Stimulated activated naive B cell treated with anti-CD40 and anti-IgM and Interleukin-4, amounts not matched to agents 10 μg/mL and 1 μg/mL and 100 μg/mL, for 72 hours (primary cell): ENCODE data around the gene UMAD1.

Experiments
- ATAC-seq, 2 donors: fragments of 150-1000 bp; cut with Tn5 transposase; replicated peaks; 2 replicates each; pipeline ENCODE4 v1.10.0; 2021; ENCODE audit warnings: moderate library complexity in 1 of 2
- DNase-seq: peaks from one replicate; pipeline ENCODE4 v3.0.0; 2021
- H3K27ac Mint-ChIP-seq: one replicate; pipeline ENCODE4 v1.8.0; 2022; ENCODE audit warnings: mild to moderate bottlenecking, mixed read lengths
- H3K27me3 Mint-ChIP-seq, 2 donors: one replicate each; pipeline ENCODE4 v1.8.0; 2022; ENCODE audit warnings: mixed read lengths in 2 of 2
- H3K36me3 Mint-ChIP-seq, 2 donors: one replicate each; pipeline ENCODE4 v1.8.0; 2022; ENCODE audit warnings: mixed read lengths in 2 of 2, mild to moderate bottlenecking in 1 of 2
- H3K4me1 Mint-ChIP-seq, 2 donors: one replicate each; pipeline ENCODE4 v1.8.0; 2022; ENCODE audit warnings: mixed read lengths in 2 of 2, mild to moderate bottlenecking in 1 of 2
- H3K4me3 Mint-ChIP-seq, 2 donors: one replicate each; pipeline ENCODE4 v1.8.0; 2022; ENCODE audit warnings: mild to moderate bottlenecking in 2 of 2, mixed read lengths in 2 of 2, moderate library complexity in 1 of 2
- H3K9me3 Mint-ChIP-seq, 2 donors: one replicate each; pipeline ENCODE4 v1.8.0; 2022; ENCODE audit warnings: mixed read lengths in 2 of 2, mild to moderate bottlenecking in 1 of 2

UMAD1 gene

DNA sequence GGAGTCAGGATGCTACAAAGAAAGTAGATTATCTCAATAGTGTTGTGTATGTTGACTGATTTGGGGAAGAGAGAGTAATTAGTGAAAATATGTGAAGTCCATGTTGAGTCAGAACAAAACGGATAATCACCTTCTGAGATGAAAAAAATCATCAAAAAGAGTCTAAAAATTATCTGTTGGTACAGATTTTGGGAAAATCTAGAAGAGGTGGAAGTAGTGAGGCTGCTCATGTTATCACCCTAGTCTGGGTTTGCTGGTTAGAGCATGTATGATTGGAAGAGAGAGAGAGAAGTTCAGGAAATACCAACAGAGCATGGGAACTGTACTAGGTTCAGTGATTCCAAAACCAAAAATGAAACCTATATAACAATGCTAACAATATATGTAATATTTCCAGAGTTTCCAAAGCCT lies 65.6 kb downstream of the UMAD1 start:
- Mint-ChIP-seq H3K4me1 (peaks cover 21 to 54% of the 10 kb centered on the region in 2 donors), H3K9me3 (peaks cover 0 to 4% of the 10 kb centered on the region in 2 donors), H3K36me3 (peaks cover 5 to 9% of the 10 kb centered on the region in 2 donors), H3K27ac (peak overlapping the region; percentile 75), H3K4me3 (peak overlapping the region in 1 of 2 donors; percentile 68), H3K27me3 (no peaks in the 10 kb centered on the region)
- DNase-seq (no peak), ATAC-seq (peak; percentile 75 to 78)

DNA sequence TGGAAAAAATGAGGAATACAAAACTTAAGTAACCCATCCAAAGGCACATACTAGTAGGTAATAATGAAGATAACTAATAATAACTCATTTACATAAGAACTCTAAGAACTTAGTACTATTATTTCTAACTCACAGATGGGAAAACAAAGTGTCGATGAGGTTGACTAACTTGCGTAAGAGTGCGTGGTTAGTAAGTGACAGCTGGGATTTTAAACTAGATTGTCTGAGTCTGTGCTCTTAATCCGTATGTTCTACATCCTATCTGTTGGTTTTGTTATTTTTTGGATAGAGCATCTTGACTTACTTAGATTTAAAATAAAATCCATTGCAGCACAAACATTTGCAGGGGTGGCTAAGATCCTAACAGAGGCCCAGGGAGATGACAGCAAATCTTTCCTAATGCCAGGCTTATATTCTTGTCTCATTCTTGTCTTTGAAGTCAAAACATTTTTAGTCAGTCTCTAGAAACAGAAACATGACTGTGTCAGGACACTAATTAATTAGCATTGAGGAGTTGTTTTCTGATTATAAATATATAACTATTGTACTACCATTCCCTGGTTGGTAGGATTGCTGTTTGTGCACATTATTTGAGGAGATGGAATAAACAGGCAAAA lies 66.1 kb downstream of the UMAD1 start:
- peaks cover 5 to 9% of the 10 kb centered on the region in 2 donors for H3K36me3 Mint-ChIP-seq
- DNase-seq = no peak
- no peak overlapping the region for H3K27ac Mint-ChIP-seq
- H3K4me1 Mint-ChIP-seq = peaks cover 18 to 48% of the 10 kb centered on the region in 2 donors
- peaks cover 0 to 4% of the 10 kb centered on the region in 2 donors for H3K9me3 Mint-ChIP-seq
- ATAC-seq = no peak
- H3K27me3 Mint-ChIP-seq = no peaks in the 10 kb centered on the region
- no peak overlapping the region for H3K4me3 Mint-ChIP-seq

DNA sequence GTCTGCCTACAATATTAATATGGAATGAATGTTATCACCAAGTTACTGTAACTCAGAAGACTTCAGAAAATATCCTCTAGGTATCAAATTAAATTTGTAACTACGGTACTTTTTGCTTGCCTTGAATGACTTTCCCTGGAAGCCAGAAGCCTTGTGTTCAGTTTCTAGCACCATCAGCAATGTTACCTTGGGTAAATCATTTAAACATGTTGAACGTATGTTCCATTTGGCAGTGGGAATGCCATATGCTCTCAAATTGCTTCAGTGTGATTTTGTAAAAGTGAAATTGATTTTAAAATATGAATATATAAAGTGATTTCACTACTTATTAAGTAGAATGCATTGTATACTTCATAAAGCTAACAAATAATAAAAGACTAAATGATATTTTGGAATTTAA lies 66.7 kb downstream of the UMAD1 start:
- Mint-ChIP-seq H3K4me3 (no peak overlapping the region), H3K27ac (no peak overlapping the region), H3K9me3 (peaks cover 0 to 4% of the 10 kb centered on the region in 2 donors), H3K27me3 (no peaks in the 10 kb centered on the region), H3K4me1 (peaks cover 15 to 44% of the 10 kb centered on the region in 2 donors), H3K36me3 (peaks cover 5 to 9% of the 10 kb centered on the region in 2 donors)
- DNase-seq (no peak), ATAC-seq (no peak)

DNA sequence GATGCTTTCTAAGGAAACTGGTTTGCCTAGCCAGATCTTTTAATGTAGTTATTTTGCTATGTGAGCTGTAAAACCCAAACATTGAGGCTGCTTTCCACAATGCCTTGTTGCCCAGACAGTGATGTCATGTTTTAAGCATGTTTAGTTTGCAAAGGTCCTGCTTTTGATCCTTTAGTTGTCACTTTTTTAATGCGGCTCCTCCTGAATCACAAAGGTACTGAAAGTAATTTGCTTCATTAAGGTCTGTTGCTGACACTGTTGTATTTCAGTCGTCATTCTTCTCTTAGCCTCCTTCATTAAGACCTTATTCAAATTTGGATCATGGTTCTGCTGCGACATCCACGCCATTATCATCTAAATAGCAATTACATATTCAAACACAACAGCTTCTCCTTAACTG lies 67.3 kb downstream of the UMAD1 start:
- H3K4me3 Mint-ChIP-seq = no peak overlapping the region
- DNase-seq = no peak
- H3K9me3 Mint-ChIP-seq = peaks cover 0 to 4% of the 10 kb centered on the region in 2 donors
- H3K27ac Mint-ChIP-seq = no peak overlapping the region
- H3K27me3 Mint-ChIP-seq = no peaks in the 10 kb centered on the region
- peaks cover 15 to 42% of the 10 kb centered on the region in 2 donors for H3K4me1 Mint-ChIP-seq
- peaks cover 5 to 9% of the 10 kb centered on the region in 2 donors for H3K36me3 Mint-ChIP-seq
- no peak for ATAC-seq

DNA sequence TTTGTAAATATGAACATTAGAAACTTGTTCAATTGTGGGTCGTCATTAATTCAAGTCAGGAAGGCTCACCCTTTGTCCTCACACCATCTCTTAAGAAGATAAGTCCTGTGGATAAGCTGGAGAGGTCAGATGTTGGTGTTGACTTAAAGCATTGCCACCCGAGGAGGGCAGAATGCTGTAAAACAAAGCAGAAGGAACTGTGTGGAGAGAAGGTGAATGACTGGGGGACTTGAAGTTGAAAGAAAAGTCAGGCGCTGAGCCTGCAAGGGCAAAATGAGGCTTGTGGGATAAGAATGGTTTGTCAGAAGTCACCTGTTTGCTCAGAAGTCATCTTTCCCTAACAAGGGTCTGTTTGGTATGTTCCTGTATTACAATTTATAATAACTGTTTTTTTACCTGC lies 68.7 kb downstream of the UMAD1 start:
- H3K27ac Mint-ChIP-seq = no peak overlapping the region
- no peaks in the 10 kb centered on the region for H3K9me3 Mint-ChIP-seq
- ATAC-seq (no peak), DNase-seq (no peak)
- H3K4me1 Mint-ChIP-seq = peaks cover 15 to 47% of the 10 kb centered on the region in 2 donors
- H3K36me3 Mint-ChIP-seq = peaks cover 2 to 7% of the 10 kb centered on the region in 2 donors
- no peak overlapping the region for H3K4me3 Mint-ChIP-seq
- no peaks in the 10 kb centered on the region for H3K27me3 Mint-ChIP-seq

DNA sequence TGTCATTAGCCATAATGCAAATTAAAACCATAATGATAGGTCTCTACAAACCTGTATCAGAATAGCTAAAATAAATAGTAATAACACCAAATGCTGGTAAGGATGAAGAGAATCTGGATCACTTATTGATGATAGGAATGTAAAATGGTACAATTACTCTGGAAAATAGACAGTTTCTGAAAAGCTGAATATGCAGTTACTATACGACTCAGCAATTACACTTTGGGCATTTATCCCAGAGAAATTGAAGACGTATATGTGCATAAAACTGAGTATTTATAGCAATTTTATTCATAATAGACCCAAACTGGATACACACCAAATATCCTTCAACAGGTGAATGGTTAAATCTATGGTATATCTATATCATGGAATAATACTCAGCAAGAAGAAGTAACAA lies 69.9 kb downstream of the UMAD1 start:
- DNase-seq (no peak), ATAC-seq (no peak)
- peaks cover 13 to 40% of the 10 kb centered on the region in 2 donors for H3K4me1 Mint-ChIP-seq
- H3K36me3 Mint-ChIP-seq = peaks cover 2 to 7% of the 10 kb centered on the region in 2 donors
- no peak overlapping the region for H3K4me3 Mint-ChIP-seq
- H3K9me3 Mint-ChIP-seq = no peaks in the 10 kb centered on the region
- H3K27me3 Mint-ChIP-seq = no peaks in the 10 kb centered on the region
- H3K27ac Mint-ChIP-seq = no peak overlapping the region

DNA sequence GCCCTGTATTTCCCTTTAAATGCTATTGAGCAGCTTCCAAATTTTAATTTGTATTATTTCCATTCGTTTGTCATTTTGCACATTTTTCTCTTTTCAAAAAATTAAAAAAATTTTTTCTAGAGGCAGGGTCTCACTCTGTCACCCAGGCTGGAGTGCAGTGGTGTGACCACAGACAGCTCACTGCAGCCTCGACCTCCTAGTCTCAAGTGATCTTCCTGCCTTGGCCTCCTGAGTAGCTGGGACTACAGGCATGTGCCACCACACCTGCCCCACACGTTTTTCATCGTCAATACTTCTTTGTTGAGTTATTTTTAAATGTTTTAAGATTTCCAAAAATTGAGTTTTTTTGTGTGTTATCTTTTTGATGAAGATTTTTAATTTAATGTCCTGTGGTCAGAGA lies 73.2 kb downstream of the UMAD1 start:
- ATAC-seq (no peak), DNase-seq (no peak)
- Mint-ChIP-seq H3K36me3 (peaks cover 2 to 14% of the 10 kb centered on the region in 2 donors), H3K4me1 (peaks cover 8 to 21% of the 10 kb centered on the region in 2 donors), H3K9me3 (no peaks in the 10 kb centered on the region), H3K4me3 (no peak overlapping the region), H3K27me3 (no peaks in the 10 kb centered on the region), H3K27ac (no peak overlapping the region)

DNA sequence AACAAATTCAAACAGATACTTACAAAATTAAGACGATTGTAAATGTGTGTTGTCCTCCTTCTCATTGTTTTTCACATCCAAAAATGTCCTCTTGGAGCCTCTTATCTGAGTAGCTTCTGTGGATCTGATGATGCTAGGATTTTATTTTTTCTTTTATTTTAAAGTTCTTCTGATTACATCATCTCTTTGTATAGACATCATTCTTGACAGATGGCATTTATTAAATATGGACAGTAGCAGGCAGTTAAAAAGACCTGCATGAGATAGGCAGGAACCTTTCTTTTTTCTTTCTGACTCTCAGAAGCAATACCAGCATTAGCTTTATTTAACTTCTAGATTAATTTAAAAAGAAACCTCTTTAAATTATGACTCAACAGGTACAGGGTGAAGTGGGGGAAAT lies 77.9 kb downstream of the UMAD1 start, which contains the start of gene RPA3:
RPA3 (minus strand) TSS at position 116 of the 400 bp plus-strand sequence. CDS start 78,189 bp downstream, outside the sequence.
- no peak within 1 kb of the TSS for H3K4me3 Mint-ChIP-seq
- peaks cover 3 to 4% of the 10 kb centered on the region in 2 donors for H3K4me1 Mint-ChIP-seq
- H3K36me3 Mint-ChIP-seq = peaks cover 4 to 16% of the 10 kb centered on the region in 2 donors
- no peak within 1 kb of the TSS for H3K27ac Mint-ChIP-seq
- H3K9me3 Mint-ChIP-seq = peaks cover 0 to 1% of the 10 kb centered on the region in 2 donors
- H3K27me3 Mint-ChIP-seq = no peaks in the 10 kb centered on the region
- no peak for DNase-seq
- no peak for ATAC-seq

DNA sequence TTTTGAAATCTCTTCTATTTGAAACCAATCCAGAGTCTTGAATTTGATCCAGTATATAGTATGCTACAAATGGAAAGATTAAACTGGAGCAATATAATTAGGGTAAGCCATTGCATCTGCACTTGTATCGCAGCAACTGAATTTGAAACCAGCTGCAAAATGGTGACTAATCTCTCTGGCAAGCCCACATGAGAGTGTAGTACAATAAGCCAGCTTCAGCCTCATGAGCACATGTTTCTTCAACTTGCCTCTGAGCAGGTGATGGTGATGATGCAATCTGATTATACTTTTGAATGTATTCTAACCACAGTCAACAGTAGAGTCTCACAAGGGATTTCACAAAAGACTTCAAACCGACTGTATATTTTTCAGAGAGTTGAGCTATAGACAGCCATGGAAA lies 78.7 kb downstream of the UMAD1 start:
- peaks cover 0 to 1% of the 10 kb centered on the region in 2 donors for H3K9me3 Mint-ChIP-seq
- peaks cover 4 to 16% of the 10 kb centered on the region in 2 donors for H3K36me3 Mint-ChIP-seq
- H3K4me1 Mint-ChIP-seq = peaks cover 0 to 2% of the 10 kb centered on the region in 2 donors
- H3K27me3 Mint-ChIP-seq = no peaks in the 10 kb centered on the region
- DNase-seq = no peak
- no peak overlapping the region for H3K4me3 Mint-ChIP-seq
- peak; percentile 75 to 95 for ATAC-seq
- no peak overlapping the region for H3K27ac Mint-ChIP-seq

DNA sequence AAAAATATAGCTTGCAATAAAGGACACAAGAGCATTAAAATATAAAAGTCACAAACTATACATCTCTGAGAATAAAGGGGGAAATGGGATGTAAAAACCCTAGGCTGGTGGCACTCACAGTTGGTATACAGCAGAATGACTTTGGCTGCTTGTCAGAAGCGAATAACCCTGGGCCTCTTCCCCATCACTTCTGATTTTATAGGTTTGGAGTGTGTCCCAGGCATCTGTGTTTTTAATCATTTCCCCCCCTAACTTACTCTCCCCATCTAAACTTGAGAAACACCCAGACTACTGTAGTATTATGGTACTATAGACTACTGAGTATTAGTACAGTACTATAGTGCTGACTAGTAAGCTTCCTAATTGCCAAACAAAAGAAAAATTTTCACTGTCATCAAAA lies 79.6 kb downstream of the UMAD1 start:
- H3K27me3 Mint-ChIP-seq = no peaks in the 10 kb centered on the region
- DNase-seq = no peak
- peaks cover 0 to 2% of the 10 kb centered on the region in 2 donors for H3K4me1 Mint-ChIP-seq
- H3K9me3 Mint-ChIP-seq = peaks cover 0 to 1% of the 10 kb centered on the region in 2 donors
- H3K27ac Mint-ChIP-seq = no peak overlapping the region
- H3K36me3 Mint-ChIP-seq = peaks cover 4 to 20% of the 10 kb centered on the region in 2 donors
- ATAC-seq = no peak
- H3K4me3 Mint-ChIP-seq = no peak overlapping the region

DNA sequence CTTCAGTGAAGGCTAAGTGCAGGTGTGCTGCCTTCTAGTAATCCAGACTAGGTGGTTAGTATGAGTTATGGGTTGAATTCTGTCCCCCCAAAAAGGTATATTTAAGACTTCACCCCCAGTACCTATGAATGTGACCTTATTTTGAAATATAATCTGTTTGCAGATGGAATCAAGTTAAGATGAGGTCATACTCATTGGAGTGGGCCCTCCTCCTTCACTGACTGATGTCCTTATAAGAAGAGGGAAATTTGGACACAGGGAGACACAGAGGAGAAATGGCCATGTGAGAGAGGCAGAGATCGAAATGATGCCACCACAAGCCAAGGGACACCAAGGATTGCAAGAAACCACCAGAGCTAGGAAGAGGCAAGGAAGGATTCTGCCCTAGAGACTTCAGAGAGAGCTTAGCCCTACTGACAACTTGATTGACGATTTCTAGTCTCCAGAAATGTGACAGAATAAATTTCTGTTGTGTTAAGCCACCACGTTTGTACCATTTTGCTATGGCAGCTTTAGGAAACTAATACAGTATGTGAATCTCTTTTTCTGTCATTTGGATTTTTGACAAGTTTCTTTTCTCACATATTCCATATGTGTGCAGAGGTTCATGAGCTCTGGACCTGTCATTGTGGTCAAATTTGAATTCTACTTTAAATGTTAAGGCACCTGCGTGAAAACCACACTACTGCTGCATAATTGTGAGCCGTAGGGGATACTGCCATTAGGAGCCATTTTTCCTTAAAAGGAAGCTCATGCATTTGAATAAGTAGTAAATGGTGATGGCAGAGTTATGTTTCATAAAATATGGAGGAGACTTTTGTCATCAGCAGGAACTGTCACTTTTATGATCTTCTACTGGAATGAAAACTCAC lies 80.4 kb downstream of the UMAD1 start:
- Mint-ChIP-seq H3K36me3 (peaks cover 11 to 27% of the 10 kb centered on the region in 2 donors), H3K27me3 (no peaks in the 10 kb centered on the region), H3K9me3 (peaks cover 3 to 5% of the 10 kb centered on the region in 2 donors), H3K4me1 (peaks cover 4 to 5% of the 10 kb centered on the region in 2 donors), H3K4me3 (no peak overlapping the region), H3K27ac (no peak overlapping the region)
- ATAC-seq (no peak), DNase-seq (no peak)

DNA sequence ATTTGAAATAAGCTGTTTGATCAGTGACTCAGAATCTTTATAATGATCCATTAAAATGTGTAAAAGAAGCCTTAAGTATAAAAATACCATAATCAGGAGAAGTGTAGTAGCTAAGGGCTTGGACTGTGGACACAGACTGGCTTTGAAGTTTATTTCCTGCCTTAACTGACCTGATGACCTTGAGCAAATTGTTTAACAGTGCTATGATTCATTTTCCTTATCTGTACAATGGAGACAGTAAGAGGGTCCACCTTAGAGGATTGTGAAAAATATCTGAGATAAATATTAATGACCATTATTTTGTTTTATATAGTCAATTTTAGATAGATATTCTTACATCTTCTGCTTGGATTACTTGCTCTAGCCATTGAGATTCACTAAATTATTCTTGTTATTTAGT lies 91.2 kb downstream of the UMAD1 start:
- DNase-seq (no peak), ATAC-seq (no peak)
- H3K4me3 Mint-ChIP-seq = no peak overlapping the region

DNA sequence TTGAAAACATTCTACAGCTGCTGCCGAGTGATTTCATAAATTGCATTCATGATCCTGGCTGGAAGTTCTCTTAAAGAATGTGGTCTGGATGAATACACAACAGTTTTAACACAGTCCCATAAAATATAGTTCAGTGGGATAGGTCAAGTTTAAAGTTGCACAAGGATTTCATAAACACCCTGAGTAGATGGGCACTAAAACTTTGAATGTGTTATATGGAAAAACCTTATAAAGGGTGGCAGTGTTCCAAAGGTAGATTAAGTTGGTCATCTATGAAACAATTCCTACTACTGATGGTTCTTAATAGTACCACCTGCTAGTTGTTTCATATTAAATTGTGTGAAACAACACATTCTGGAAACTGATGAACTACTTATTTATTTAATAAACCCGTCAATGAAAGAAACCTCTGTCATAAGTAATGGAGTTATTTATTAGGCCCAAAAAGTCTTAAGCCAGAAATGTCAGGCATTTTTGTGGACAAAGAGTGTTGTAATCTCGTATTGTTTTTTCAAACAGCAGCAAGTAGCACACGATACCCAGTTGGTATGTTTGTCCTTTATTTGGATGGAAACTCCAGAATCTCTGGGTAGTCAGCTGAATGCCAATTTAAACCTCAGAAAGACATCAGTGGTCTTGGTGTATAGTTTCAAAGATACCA lies 92.2 kb downstream of the UMAD1 start:
- Mint-ChIP-seq H3K27ac (no peak overlapping the region), H3K27me3 (no peaks in the 10 kb centered on the region), H3K9me3 (no peaks in the 10 kb centered on the region), H3K4me3 (no peak overlapping the region), H3K4me1 (peaks cover 5 to 13% of the 10 kb centered on the region in 2 donors), H3K36me3 (peaks cover 0 to 2% of the 10 kb centered on the region in 2 donors)
- no peak for ATAC-seq
- no peak for DNase-seq

More for the DNA sequence above, 91.2 kb downstream of the UMAD1 start:
- H3K9me3 Mint-ChIP-seq = no peaks in the 10 kb centered on the region
- H3K36me3 Mint-ChIP-seq = peaks cover 0 to 2% of the 10 kb centered on the region in 2 donors
- no peaks in the 10 kb centered on the region for H3K27me3 Mint-ChIP-seq
- no peak overlapping the region for H3K27ac Mint-ChIP-seq
- peaks cover 7 to 21% of the 10 kb centered on the region in 2 donors for H3K4me1 Mint-ChIP-seq

DNA sequence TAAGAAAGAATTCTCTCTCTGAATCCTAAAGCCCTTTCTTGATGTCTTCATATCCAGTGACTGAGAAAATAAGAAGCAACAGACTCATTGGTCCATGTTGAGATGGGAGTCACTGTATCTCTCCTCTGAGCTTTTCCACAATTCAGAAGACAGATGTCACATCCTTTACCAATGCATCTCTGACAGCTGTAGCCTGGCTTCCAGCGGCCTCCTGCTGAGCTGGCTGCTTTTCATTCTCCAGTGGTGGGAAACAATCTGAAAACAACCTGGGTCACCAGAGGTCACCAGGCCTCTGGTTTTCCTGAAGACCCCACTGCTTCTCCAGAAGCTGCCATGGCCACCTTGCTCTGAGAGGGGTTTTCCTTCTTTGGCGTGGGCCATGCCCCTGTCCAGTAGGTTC lies 96.1 kb downstream of the UMAD1 start:
- DNase-seq (no peak), ATAC-seq (no peak)
- Mint-ChIP-seq H3K4me1 (peaks cover 7 to 30% of the 10 kb centered on the region in 2 donors), H3K36me3 (peaks cover 0 to 3% of the 10 kb centered on the region in 2 donors), H3K27me3 (no peaks in the 10 kb centered on the region), H3K4me3 (no peak overlapping the region), H3K27ac (no peak overlapping the region), H3K9me3 (no peaks in the 10 kb centered on the region)
